H9 (cell line): ENCODE results near the gene NOP9. TPM values are rescaled to one million over a fixed set of nuclear protein-coding genes. Genes with fewer than 3 reads are reported as not detected.

ENCODE experiments used
- DNase-seq: peaks from one replicate; pipeline ENCODE4 v3.0.0-alpha.2; 2017
- H2AFZ ChIP-seq: one replicate; pipeline ENCODE4 v1.6.1; 2013; ENCODE audit warnings: mild to moderate bottlenecking, low read length, control low read depth, moderate library complexity
- H2AK5ac ChIP-seq: 2 replicates; pipeline ENCODE4 v1.6.1; 2013; ENCODE audit warnings: low read length, control low read depth, mixed read lengths; ENCODE audit not compliant: insufficient read length
- H2BK120ac ChIP-seq: one replicate; pipeline ENCODE4 v1.6.1; 2013; ENCODE audit warnings: low read depth, mild to moderate bottlenecking, low read length, control low read depth, inconsistent platforms; ENCODE audit not compliant: poor library complexity, severe bottlenecking
- H2BK12ac ChIP-seq: 2 replicates; pipeline ENCODE4 v1.6.1; 2013; ENCODE audit warnings: low read length, control low read depth, mixed read lengths, low read depth; ENCODE audit not compliant: insufficient read length
- H2BK15ac ChIP-seq: 2 replicates; pipeline ENCODE4 v1.6.1; 2013; ENCODE audit warnings: low read depth, low read length, control low read depth
- H2BK20ac ChIP-seq: one replicate; pipeline ENCODE4 v1.6.1; 2013; ENCODE audit warnings: low read depth, mild to moderate bottlenecking, low read length, control low read depth, inconsistent platforms; ENCODE audit not compliant: poor library complexity, severe bottlenecking
- H2BK5ac ChIP-seq: 2 replicates; pipeline ENCODE4 v1.6.1; 2013; ENCODE audit warnings: low read length, control low read depth, mixed read lengths; ENCODE audit not compliant: insufficient read length
- H3K14ac ChIP-seq: 2 replicates; pipeline ENCODE4 v1.6.1; 2013; ENCODE audit warnings: low read length, control low read depth; ENCODE audit not compliant: insufficient read depth
- H3K18ac ChIP-seq: 2 replicates; pipeline ENCODE4 v1.6.1; 2013; ENCODE audit warnings: low read depth, mild to moderate bottlenecking, mixed read lengths, low read length, control low read depth; ENCODE audit not compliant: insufficient read length
- H3K23ac ChIP-seq: 2 replicates; pipeline ENCODE4 v1.6.1; 2013; ENCODE audit warnings: low read length, control low read depth, mixed read lengths, low read depth; ENCODE audit not compliant: insufficient read length
- H3K23me2 ChIP-seq: 2 replicates; pipeline ENCODE4 v1.6.1; 2013; ENCODE audit warnings: low read depth, mild to moderate bottlenecking, mixed read lengths, low read length, control low read depth; ENCODE audit not compliant: insufficient read length, poor library complexity, severe bottlenecking
- H3K27ac ChIP-seq: 2 replicates; pipeline ENCODE4 v1.5.1; 2013; ENCODE audit warnings: low read length, control low read depth, mixed read lengths, low read depth; ENCODE audit not compliant: insufficient read length
- H3K27me3 ChIP-seq: 2 replicates; pipeline ENCODE4 v1.6.1; 2013; ENCODE audit warnings: low read length, control low read depth, inconsistent platforms; ENCODE audit not compliant: insufficient read depth
- H3K4ac ChIP-seq: 2 replicates; pipeline ENCODE4 v1.6.1; 2013; ENCODE audit warnings: low read depth, mild to moderate bottlenecking, control low read depth, inconsistent platforms, low read length, moderate library complexity
- H3K4me1 ChIP-seq: 2 replicates; pipeline ENCODE4 v1.6.1; 2013; ENCODE audit warnings: low read length, control low read depth, inconsistent platforms; ENCODE audit not compliant: insufficient read depth
- H3K4me2 ChIP-seq: 2 replicates; pipeline ENCODE4 v1.6.1; 2013; ENCODE audit warnings: low read length, control low read depth, mixed read lengths; ENCODE audit not compliant: insufficient read length, insufficient read depth
- H3K56ac ChIP-seq: 2 replicates; pipeline ENCODE4 v1.6.1; 2013; ENCODE audit warnings: low read depth, mild to moderate bottlenecking, mixed read lengths, low read length, control low read depth; ENCODE audit not compliant: insufficient read length
- H3K79me1 ChIP-seq: 2 replicates; pipeline ENCODE4 v1.6.1; 2013; ENCODE audit warnings: low read depth, mild to moderate bottlenecking, moderate library complexity, low read length, control low read depth, inconsistent platforms; ENCODE audit not compliant: insufficient read depth, poor library complexity, severe bottlenecking
- H3K79me2 ChIP-seq: 2 replicates; pipeline ENCODE4 v1.6.1; 2013; ENCODE audit warnings: low read length, control low read depth, inconsistent platforms; ENCODE audit not compliant: insufficient read depth
- H3K9ac ChIP-seq: 2 replicates; pipeline ENCODE4 v1.6.1; 2013; ENCODE audit warnings: low read length, control low read depth, mixed read lengths; ENCODE audit not compliant: insufficient read length; ENCODE audit errors: extremely low read depth
- H3K9me3 ChIP-seq: one replicate; pipeline ENCODE4 v1.6.1; 2013; ENCODE audit warnings: low read depth, low read length, inconsistent platforms; ENCODE audit not compliant: control insufficient read depth
- H3T11ph ChIP-seq: one replicate; pipeline ENCODE4 v1.6.1; 2013; ENCODE audit warnings: mild to moderate bottlenecking, low read length, control low read depth, inconsistent platforms
- H4K20me1 ChIP-seq: one replicate; pipeline ENCODE4 v1.6.1; 2013; ENCODE audit not compliant: control insufficient read depth, insufficient read length, insufficient read depth
- H4K5ac ChIP-seq: 2 replicates; pipeline ENCODE4 v1.6.1; 2013; ENCODE audit warnings: low read depth, mild to moderate bottlenecking, mixed read lengths, low read length, control low read depth; ENCODE audit not compliant: insufficient read length
- H4K8ac ChIP-seq: replicated peaks from 2 replicates; pipeline ENCODE4 v1.6.1; 2013; ENCODE audit warnings: low read length, control low read depth, mixed read lengths, low read depth; ENCODE audit not compliant: insufficient read length
- H4K91ac ChIP-seq: 2 replicates; pipeline ENCODE4 v1.6.1; 2013; ENCODE audit warnings: low read depth, mild to moderate bottlenecking, moderate library complexity, mixed read lengths, low read length, control low read depth; ENCODE audit not compliant: insufficient read length
- H3K27ac Mint-ChIP-seq, 3 experiments: 2 replicates in 2 of 3; 3 replicates in 1 of 3; pipeline ENCODE4 v1.8.0; 2020 to 2021; ENCODE audit warnings: mixed read lengths in 3 of 3, mild to moderate bottlenecking in 1 of 3, moderate library complexity in 1 of 3
- H3K27me3 Mint-ChIP-seq: 2 replicates; pipeline ENCODE4 v1.8.0; 2021; ENCODE audit warnings: low read depth, mild to moderate bottlenecking, moderate library complexity, mixed read lengths
- H3K36me3 Mint-ChIP-seq, 3 experiments: 2 replicates in 2 of 3; 3 replicates in 1 of 3; pipeline ENCODE4 v1.8.0; 2020 to 2021; ENCODE audit warnings: low read depth in 3 of 3, mixed read lengths in 3 of 3; ENCODE audit not compliant: insufficient read depth in 1 of 3
- H3K4me1 Mint-ChIP-seq, 2 experiments: 2 replicates each; pipeline ENCODE4 v1.8.0; 2020; ENCODE audit warnings: mixed read lengths in 2 of 2
- H3K4me3 Mint-ChIP-seq, 2 experiments: 2 replicates in 1 of 2; 3 replicates in 1 of 2; pipeline ENCODE4 v1.8.0; 2020 to 2021; ENCODE audit warnings: mild to moderate bottlenecking in 2 of 2, mixed read lengths in 2 of 2, moderate library complexity in 1 of 2
- H3K9me3 Mint-ChIP-seq, 2 experiments: 2 replicates in 1 of 2; 3 replicates in 1 of 2; pipeline ENCODE4 v1.8.0; 2020; ENCODE audit warnings: mild to moderate bottlenecking in 2 of 2, mixed read lengths in 2 of 2, moderate library complexity in 1 of 2
- CTCF ChIP-seq: fragments of 200-600 bp; sonication (generic); conservative IDR thresholded peaks from 3 replicates; pipeline ENCODE4 v1.8.0; 2021; ENCODE audit warnings: antibody characterized with exemption, mild to moderate bottlenecking
- WGBS: extraction: QIAGEN DNeasy Blood & Tissue Kit; methylation state at CpG from one replicate; pipeline ENCODE4 v1.1.7; 2013; ENCODE audit warnings: missing lambda C conversion rate, low lambda C conversion rate, mixed read lengths; ENCODE audit not compliant: insufficient read length; ENCODE audit errors: extremely low coverage; 5-methylcytosine and 5-hydroxymethylcytosine counted together
- total RNA-seq: library from RNA; stranded (reverse); gene quantifications from 2 replicates; pipeline ENCODE4 v1.2.1, GENCODE V29; 2021

Gene NOP9
- total RNA-seq, 1 experiment from 2014 or later = 34.7 TPM

- Histone ChIP-seq H2AFZ (no peak overlapping the region), H3K4ac (no peak overlapping the region), H3K27me3 (no peaks in the 10 kb centered on the region), H3K9ac (no peak overlapping the region), H2BK20ac (no peak overlapping the region), H2AK5ac (no peak overlapping the region), H3K9me3 (no peaks in the 10 kb centered on the region), H2BK120ac (no peak overlapping the region), H2BK15ac (no peak overlapping the region), H3K23ac (no peak overlapping the region), H4K5ac (no peak overlapping the region), H3K23me2 (peaks cover 8% of the 10 kb centered on the region), H2BK5ac (no peak overlapping the region), H3T11ph (no peak overlapping the region), H3K56ac (no peak overlapping the region), H4K8ac (no peak overlapping the region), H3K18ac (no peak overlapping the region), H2BK12ac (no peak overlapping the region), H4K20me1 (no peaks in the 10 kb centered on the region), H3K4me2 (peak overlapping the region; percentile 69), H3K79me2 (no peaks in the 10 kb centered on the region), H3K79me1 (no peaks in the 10 kb centered on the region), H4K91ac (no peak overlapping the region), H3K14ac (no peak overlapping the region), H3K4me1 (no peaks in the 10 kb centered on the region), H3K27ac (no peak overlapping the region)
- Mint-ChIP-seq H3K9me3 (no peaks in the 10 kb centered on the region), H3K27me3 (no peaks in the 10 kb centered on the region), H3K4me3 (peak overlapping the region; percentile 83 to 86; a peak in 3 of 5 replicates), H3K4me1 (peaks cover 12 to 14% of the 10 kb centered on the region in 2 experiments), H3K27ac (no peak overlapping the region), H3K36me3 (peaks cover 3 to 21% (median 14%) of the 10 kb centered on the region in 3 experiments; a peak in 5 of 7 replicates)
- no CpG with 5 or more reads among the region's 14 CpGs for WGBS
- no peak for DNase-seq
- TF ChIP-seq CTCF = no peak
Measured at GRCh38 chr14:24269910-24270536, 29.6 kb upstream of the NOP9 start.
